ENCODE data around the gene LOC101059915.
"Not testable (repeated sequence)": the region's sequence is repeated elsewhere in the genome, so short reads cannot be mapped to it uniquely, and the experiment has no call there.

LOC101059915 gene

GRCh38 chrX:71675636-71676035 is 8.3 kb downstream of the LOC101059915 start:
- DNase-seq (ENCODE audit: low read depth), result not testable (repeated sequence)

- DNase-seq (ENCODE audit: low read depth), result not testable (repeated sequence)
Observed at GRCh38 chrX:71676068-71676795, 8.9 kb downstream of the LOC101059915 start.

GRCh38 chrX:71677195-71677594 is 9.8 kb downstream of the LOC101059915 start:
- not testable (repeated sequence) for DNase-seq (ENCODE audit: low read depth)

GRCh38 chrX:71679575-71680207 is 12.3 kb downstream of the LOC101059915 start:
- DNase-seq (ENCODE audit: low read depth), result no peak

- DNase-seq (ENCODE audit: low read depth), result not testable (repeated sequence)
Observed at GRCh38 chrX:71696641-71697465, 29.5 kb downstream of the LOC101059915 start.

DNA sequence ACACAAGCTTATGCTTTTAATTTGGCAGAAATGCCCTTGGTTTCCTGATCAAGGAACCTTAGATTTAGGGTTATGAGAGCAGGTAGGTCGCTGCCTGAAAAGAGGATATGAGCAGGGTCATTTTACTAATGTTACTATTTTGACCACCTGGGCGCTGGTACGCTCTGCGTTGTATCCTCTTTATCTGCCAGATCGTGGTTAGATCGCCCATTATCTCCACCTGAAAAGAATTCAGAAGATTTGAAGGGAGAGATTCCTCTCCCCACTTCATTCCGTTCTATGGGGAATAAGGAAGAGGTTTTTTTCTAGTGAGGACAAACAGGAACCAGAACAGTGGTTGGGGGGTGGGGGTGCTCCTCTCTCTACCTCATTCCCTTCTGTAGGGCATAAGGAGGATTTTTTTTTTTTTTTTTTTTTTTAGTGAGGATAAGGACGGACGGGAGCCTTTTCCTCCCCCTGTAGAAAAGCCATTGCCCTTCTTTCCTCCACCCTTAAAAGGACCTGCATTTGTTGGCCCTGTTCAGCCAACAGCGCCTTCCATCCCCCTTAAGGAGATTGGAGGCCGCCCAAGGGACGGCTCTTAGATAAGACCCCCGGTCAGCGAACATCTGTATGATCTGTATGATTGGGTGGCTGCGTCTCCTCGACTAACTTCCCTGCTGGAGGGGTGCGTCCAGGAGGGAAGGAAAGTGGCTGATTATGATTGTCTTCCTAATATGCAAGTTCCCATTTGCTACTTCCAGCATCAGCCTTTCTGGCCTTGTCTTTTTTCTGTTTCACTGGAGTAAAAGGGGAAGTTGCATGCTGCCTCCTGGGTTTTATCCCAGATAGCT is 30.3 kb downstream of the LOC101059915 start:
- not testable (repeated sequence) for DNase-seq (ENCODE audit: low read depth)

DNA sequence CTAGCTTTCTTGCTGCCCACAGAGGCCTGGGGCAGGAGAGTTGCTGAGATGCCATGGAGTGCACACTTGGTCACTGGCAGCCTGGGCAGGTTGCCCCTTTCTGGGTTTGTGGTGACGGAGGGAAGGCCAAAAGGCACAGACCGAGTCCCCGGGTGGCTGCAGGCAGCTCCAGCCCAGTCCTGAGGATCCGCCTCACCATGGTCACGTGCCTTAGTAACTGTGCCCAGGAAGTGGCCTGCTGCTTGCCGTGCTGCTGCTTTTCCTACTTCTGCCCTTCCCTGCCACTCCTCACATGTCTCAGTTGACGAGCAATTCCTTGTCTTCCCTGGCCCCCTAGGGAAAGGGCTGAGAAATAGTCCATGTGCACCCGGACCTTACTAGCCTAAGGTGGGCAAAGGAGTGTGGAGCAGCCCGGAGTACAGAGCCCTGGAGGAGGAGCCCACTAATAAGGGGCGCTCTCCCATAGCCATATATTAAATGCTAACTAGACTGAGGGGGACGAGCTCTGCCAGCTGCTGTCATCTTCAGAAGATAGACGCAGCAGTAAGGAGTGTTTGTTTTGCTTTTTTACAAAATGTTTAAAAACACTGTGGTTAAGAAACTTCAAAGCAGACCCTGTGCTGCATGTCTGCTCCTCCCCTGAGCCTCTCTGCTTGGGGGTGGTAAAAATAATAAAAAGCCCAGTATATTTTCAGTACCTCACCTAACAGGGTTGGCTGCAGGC is 31.1 kb downstream of the LOC101059915 start:
- DNase-seq (ENCODE audit: low read depth), result not testable (repeated sequence)

DNA sequence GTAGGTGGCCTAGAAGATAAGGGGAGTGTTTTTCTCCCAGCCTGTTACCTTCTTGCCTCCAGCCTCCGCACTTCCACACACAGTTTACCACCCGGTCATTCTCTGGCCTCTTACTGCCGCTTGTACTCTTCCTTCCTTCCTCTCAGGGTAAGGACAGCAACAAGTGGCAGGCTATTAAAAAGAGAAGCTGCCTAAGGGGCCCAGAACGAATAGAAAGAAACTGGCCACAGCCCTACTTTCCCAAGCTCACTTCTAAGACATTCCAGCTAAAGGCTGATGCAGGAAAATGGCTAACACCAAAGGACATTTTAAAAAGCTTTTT is 31.6 kb downstream of the LOC101059915 start:
- DNase-seq (ENCODE audit: low read depth), result not testable (repeated sequence)

- DNase-seq (ENCODE audit: low read depth), result not testable (repeated sequence)
Observed at GRCh38 chrX:71702853-71703252, 35.5 kb downstream of the LOC101059915 start.

DNA sequence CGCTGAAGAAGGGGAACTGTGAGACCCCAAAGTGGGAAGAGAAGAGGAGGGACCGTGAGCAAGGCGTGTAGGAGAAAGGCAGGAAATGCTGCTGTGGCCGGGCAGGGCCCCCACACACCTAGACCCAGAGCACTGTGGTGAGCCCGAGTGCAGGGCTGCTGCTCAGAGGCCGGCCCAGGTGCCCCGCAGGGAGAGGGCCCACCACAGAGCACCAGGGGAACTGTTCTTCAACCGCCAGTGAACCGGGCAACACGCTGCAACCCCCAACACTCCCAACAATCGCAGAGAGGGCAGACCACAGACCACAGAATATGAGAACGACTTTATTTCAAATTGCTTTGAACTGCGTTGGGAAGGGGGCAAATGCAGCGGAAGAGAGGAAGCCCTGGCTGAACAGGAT is 46.7 kb downstream of the LOC101059915 start:
- DNase-seq (ENCODE audit: low read depth), result not testable (repeated sequence)

GRCh38 chrX:71715551-71715950 is 48.2 kb downstream of the LOC101059915 start:
- not testable (repeated sequence) for DNase-seq (ENCODE audit: low read depth)

DNA sequence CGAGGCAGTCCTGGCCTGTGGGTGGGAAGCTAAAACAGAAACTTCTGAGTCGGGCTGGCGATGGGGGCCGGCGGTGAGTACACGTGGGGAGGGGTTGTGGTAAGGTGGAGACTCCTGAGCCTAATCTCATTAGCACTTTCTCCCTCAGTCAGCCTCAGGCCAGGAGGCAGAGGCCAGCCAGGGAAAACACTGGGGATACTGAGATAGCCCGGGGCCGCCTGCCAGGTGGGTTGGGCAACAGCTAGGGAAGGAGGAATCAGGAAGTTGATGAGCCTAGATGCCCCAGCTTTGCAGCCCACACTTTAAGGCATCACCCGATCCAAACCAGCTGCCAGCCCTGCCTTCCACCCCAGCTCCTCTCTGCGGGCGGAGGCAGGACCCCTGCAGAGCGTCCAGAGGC is 49.0 kb downstream of the LOC101059915 start:
- DNase-seq (ENCODE audit: low read depth), result not testable (repeated sequence)

DNA sequence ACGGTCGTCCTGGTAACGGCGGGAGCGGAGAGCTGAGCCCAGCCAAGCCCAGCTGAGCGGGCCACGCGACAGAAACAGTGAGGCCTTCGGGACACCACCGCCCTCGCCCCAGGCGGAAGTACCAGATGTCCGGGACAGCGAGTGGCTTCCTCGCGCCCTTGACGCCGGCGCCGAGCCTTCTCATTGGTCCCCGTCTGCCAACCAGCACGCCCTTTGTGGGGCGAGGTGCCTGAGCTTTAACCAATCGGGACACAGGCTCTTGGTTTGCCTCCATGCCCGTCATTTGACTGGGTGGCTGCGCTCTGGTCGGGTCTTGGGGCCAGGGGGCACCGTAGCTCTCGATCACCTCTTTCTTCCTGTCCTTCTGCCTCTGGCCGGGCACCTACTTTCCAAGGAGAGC is 50.8 kb downstream of the LOC101059915 start, which contains the start of gene CXorf49:
Gene CXorf49 (minus strand): TSS at position 101 of the 400 bp plus-strand sequence. CDS start 134 bp downstream, outside the sequence.
- not testable (repeated sequence) for DNase-seq (ENCODE audit: low read depth)

GRCh38 chrX:71719195-71719594 is 51.8 kb downstream of the LOC101059915 start:
- not testable (repeated sequence) for DNase-seq (ENCODE audit: low read depth)

- not testable (repeated sequence) for DNase-seq (ENCODE audit: low read depth)
Observed at GRCh38 chrX:71720289-71720886, 53.0 kb downstream of the LOC101059915 start.

Data from fibroblast of gingiva (primary cell).